Stimulated activated CD8-positive, alpha-beta memory T cell treated with anti-CD3 and anti-CD28 coated beads, Interleukin-15, amount 100 ng/mL, for 48 hours (primary cell): ENCODE results near the gene PCP2.

Source experiments
- DNase-seq, 2 donors: peaks; one replicate each; pipeline ENCODE4 v3.0.0-alpha.2; 2020; ENCODE audit warnings: low read depth in 2 of 2

Gene PCP2

DNA sequence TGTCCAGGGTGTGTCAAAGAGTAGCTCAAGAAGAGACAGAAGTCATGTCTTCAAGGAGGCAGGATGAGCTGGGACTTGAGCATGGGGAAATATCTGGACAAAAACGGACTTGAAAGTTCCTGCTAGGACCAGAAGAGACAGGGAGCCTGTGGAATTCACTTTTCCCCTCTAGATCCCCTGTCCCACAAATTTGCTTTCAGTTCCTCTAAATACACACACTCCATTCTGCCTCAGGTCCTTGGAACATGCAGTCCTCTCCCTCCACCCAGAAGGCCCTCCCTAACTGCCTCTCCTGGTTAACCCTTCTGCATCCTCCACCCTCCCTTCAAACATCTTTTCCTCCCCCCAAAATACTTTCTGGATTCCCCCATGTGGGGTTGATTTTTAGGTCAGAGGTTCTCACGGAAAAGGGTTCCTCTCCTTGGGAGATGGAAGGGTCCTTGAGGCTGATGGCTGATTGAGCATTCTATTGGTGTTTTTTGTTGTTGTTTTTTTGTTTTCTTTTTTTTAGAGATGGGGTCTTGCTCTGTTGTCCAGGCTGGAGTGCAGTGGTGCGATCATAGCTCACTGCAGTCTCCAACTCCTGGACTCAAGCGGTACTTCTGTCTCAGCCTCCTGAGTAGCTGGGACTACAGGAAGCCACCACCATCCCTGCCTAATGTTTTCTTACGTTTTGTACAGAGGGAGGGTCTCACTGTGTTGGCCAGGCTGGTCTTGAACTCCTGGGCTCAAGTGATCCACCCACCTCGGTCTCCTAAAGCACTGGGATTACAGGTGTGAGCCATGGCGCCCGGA, 28.4 kb upstream of the PCP2 start:
- DNase-seq: no peak

DNA sequence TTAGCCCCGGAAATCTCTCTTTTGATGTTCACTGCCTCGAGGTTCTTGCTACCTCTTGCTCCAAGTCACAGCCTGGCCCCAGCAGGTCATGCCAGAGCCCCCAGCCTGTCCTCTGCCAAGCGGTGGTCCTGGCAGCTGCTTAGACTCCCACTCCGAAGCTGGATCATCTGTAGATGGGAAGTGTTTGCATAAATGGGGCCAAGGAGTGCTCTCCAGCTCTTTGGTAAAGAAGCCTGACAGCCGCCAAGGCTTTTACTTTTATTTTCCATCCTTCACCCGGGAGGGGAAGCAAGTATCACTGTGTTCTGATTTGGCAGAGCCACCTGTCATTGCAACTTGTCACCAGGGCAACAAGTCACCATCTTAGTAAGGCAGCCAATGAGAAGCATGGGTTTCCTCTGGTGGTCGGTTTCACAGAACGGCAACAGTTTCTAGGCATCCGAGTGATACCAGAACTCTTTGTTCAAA, 24.7 kb upstream of the PCP2 start:
- DNase-seq: no peak

DNA sequence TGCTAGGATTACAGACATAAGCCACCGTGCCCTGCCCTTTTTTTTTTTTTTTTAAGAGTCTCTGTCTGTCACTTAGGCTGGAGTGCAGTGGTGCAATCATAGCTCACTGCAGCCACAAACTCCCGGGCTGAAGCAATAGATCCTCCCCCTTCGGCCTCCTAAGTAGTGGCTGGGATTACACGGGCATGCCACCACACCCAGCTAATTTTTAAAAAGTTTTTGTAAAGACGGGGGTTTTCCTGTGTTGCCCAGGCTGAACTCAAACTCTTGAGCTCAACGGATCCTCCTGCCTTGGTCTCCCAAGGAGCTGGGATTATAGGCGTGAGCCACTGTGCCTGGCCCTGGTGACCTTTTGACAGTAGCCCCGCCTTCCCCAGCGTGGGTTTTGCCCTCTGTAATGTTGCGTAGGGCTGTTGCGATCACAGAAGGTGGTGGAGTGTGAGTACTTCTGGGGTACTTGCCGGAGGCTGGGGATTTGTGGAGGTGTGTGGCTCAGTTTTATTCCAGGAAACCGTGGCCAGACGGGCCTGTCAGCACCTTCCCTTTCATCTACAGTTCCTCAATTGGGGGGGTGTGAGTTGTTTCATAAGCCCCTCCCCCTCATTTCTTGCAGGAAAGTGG, 23.7 kb upstream of the PCP2 start:
- peak in 1 of 2 donors; percentile 46 for DNase-seq

DNA sequence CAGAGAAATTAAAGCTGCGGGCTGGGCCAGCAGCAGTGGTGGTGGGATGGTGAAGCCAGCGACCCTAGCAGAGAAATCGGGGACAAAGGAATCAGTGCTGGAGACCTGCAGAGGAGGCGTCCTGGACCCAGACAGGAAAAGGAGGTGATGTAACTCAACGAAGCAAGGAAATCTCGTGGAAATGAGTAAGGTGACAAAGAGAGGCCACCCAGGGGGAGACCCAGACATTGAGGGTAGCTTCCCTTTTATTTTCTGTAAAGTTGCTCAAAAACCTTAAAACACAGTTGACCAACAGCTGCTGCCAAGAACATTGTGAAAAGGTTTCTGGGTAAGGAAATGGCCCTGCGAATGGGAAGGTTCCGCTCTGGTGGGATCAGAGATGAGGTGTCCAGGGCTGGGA, 22.1 kb upstream of the PCP2 start:
- no peak for DNase-seq

DNA sequence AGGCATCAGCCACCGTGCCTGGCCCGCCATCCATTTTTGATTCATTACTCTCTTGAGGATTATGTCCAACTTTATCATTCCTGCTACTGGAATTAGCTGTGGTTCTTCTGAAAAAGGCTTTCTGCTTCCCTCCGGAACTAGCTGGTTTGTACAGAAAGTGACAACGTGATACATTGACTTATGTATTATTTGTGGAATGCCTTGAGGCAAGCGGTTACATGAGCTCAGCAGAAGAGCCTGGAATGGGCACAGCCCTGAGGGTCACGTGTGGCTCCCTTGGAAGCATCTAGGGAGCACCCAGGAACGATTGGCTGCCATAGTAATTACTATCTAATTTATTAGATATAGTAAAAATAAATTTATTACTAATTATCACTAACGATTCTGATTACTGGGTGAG, 20.9 kb upstream of the PCP2 start:
- DNase-seq: no peak

DNA sequence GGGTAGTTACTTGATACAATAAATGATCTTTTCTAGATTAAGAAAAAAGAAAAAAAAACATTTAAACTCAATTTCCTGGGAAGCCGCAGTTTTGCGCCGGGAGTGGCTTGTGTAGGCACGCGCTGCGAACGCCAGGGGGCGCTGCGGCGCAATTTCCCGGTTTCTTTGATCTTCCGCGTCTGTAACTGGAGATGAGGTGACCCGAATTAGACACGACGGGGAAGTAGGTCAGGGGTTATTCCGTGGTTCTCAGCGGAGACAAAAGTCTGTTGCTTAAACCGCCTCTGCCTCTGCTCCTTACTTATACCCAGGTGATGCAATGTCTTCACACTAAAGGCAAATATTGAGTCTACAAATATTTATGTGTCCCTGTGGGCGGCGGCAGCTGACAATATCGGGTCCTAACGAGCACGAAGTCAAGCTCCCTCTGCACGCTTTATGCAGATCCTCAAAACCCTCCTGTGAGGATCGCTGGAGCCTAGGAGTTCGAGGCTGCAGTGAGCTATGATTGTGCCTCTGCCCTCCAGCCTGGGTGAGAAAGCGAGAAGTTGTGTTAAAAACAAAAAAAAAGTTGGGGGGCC, 18.6 kb upstream of the PCP2 start:
- peak; percentile 62 for DNase-seq

DNA sequence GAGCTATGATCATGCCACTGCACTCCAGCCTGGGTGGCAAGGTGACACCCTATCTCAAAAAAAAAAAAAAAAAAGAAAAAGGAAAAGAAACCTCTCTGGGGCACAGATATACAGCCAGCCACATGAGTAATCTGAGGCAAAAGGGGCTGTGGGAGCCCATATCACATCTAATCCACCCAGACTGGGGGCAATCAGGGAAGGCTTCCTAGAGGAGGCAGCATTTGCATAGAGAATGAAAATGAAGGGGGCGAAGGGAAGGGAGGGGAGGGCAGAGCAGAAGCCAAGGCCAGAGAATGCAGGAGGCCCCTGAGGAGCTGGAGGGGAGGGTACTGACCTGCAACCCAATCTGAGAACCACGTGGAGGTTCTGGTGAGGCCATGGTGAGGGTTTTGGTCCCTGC, 16.6 kb upstream of the PCP2 start:
- no peak for DNase-seq

DNA sequence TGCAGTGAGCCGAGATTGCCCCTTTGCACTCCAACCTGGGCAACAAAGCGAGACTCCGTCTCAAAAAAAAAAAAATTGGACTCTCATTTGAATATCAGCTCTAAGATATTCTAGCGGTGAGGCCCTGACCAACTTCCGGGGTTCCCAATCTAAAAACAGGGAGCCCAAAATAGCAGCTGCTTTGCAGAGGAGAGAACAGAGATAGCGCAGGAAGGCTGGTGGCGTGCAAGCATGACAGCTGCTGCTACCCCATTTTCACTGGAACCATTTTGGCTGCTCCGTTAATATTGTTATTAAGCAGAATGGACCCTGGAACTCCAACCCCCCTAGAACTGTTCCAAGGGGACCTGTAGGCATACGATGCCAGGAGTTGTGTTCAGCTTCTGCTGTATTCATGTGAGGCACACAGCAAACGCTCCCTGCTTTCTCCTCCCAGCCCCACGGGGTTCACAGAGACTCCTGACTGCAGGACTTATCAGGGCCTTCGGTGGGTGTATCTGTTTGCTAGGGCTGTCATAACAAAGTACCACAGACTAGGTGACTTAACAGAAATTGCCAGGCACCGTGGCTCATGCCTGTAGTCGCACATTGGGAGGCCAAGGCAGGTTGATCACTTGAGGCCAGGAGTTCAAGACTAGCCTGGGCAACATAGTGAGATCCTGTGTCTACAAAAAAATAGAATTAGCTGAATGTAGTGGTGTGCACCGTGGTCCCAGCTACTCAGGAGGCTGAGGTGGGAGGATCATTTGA, 14.9 kb upstream of the PCP2 start:
- DNase-seq: no peak

DNA sequence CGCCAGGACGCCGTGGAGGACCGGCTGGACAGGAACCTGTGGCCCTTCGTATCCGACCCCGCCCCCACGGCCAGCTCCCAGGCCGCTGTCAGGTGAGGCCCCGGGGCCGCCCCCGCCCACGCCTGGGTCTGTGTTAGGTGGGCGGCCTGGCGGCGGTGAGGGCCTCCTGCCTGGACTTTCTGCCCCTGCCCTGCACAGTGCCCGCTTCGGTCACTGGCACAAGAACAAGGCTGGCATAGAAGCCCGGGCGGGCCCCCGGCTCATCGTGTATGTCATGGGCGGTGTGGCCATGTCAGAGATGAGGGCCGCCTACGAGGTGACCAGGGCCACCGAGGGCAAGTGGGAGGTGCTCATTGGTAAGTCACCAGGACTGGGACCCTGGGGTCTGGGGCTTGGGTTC, 13.6 kb upstream of the PCP2 start:
- no peak for DNase-seq

DNA sequence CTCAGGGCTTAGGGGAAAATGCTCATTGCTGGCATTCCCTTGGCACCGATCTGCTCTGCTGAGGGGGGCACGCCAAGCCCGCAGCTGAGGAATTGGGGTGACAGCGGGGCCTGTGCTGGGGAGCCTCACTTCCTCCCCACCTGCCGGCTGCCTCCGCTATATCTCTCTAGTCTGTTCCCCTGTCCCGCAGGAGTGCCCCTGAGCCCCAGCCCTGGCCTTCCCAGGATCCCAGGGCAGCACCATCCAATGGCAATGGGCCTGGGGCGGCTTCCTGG, 12.8 kb upstream of the PCP2 start:
- DNase-seq: no peak

DNA sequence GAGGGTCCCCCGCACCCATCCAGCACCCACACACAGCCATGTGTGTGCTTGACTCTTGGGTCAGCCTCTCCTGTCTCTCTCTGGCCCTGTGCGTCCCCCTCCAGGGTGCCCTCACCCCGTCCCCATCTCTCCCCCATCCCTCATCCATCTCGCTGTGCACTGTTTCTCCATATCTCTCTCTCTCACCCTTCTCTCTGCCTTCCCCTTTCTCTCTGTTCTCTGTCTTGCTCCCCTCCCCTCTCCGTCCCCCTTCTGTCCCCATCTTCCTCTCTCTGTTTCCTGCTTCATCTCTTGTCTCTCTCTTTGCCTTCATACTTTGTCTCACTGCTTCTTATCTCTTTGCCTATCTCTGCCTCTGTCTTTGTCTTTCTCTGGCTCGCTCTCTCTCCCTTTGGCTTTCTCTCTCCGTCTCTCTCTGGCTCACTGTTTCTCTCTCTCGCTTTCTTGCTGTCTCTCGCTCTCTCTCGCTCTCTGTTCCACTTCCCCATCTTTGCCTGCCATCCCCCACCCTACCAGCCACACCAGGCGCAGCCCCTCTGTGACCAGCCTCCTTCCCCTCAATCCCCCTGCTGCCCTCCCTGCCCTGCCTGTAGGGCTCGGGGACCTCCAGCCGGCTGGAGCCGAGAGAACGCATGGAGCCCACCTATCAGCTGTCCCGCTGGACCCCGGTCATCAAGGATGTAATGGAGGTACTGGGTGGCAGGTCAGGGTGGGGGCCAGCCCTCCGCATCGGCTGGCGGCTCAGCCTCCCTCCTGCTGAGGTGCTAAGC, 12.3 kb upstream of the PCP2 start:
- DNase-seq: no peak

DNA sequence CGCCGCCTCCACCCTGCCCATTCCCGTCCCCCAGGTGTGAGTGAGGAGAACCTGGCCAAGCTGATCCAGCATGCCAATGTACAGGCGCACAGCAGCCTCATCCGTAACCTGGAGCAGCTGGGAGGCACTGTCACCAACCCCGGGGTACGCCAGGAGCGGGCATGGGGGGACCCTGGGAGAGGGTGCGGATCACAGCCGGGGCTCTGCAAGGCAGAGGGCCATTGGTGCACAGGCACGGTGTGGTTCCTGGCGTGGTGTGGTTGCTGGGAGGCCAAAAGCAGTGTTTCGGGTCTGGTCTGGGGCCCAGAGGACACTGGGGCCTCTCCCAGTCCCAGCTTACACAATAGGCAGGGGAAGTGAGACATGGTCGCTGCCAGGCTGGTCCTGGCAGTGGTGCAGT, 11.6 kb upstream of the PCP2 start:
- DNase-seq: no peak

DNA sequence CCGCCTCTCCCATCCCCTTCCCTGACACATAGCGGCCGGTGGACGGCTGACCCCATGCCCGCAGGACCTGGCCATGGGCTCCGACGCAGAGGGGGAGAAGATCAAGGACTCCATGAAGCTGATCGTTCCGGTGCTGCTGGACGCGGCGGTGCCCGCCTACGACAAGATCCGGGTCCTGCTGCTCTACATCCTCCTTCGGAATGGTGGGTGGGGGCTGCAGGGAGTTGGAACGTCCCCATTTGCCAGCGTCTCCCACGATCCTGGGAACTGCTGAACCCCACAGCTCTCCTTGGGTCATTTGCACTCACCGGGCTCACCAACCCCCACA, 11.0 kb upstream of the PCP2 start:
- DNase-seq: no peak

DNA sequence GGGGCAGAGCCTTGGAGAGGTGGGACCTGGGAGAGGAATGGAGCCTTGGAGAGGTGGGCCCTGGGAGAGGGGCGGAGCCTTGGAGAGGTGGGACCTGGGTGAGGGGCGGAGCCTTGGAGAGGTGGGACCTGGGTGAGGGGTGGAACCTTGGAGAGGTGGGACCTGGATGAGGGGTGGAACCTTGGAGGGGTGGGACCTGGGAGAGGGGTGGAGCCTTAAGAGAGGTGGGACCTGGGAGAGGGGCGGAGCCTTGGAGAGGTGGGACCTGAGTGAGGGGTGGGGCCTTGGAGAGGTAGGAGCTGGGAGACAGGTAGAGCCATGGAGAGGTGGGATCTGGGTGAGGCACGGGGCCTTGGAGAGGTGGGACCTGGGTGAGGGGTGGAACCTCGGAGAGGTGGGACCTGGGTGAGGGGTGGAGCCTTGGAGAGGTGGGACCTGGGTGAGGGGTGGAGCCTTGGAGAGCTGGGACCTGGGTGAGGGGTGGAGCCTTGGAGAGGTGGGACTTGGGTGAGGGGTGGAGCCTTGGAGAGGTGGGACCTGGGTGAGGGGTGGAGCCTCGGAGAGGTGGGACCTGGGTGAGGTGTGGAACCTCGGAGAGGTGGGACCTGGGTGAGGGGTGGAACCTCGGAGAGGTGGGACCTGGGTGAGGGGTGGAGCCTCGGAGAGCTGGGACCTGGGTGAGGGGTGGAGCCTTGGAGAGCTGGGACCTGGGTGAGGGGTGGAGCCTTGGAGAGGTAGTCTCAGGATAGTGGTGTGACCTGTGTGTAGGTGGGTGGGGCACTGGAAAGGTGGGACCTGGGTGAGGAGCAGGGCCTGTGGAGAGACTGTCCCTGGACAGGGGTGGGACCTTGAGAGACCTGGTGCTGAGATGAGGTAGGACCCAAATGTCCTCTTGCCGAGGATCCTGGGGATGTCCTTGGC, 10.4 kb upstream of the PCP2 start:
- DNase-seq: peak in 1 of 2 donors; percentile 22

DNA sequence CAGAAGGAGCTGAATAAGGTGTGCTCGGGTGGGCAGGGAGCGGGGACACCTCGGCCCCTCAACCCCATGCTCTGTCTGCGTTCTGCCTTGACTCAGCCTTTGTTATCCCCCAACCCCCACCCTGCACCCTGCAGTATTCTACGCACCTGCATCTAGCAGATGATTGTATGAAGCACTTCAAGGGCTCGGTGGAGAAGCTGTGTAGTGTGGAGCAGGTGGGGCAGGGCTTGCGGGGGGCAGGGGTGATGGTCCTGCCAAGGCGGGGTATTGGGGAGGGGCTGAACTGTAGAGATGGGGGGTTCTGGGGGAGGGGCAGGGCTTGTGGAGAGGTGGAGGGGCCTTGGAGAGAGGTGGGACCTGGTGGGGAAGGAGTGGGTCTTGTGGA, 9.5 kb upstream of the PCP2 start:
- DNase-seq: no peak

DNA sequence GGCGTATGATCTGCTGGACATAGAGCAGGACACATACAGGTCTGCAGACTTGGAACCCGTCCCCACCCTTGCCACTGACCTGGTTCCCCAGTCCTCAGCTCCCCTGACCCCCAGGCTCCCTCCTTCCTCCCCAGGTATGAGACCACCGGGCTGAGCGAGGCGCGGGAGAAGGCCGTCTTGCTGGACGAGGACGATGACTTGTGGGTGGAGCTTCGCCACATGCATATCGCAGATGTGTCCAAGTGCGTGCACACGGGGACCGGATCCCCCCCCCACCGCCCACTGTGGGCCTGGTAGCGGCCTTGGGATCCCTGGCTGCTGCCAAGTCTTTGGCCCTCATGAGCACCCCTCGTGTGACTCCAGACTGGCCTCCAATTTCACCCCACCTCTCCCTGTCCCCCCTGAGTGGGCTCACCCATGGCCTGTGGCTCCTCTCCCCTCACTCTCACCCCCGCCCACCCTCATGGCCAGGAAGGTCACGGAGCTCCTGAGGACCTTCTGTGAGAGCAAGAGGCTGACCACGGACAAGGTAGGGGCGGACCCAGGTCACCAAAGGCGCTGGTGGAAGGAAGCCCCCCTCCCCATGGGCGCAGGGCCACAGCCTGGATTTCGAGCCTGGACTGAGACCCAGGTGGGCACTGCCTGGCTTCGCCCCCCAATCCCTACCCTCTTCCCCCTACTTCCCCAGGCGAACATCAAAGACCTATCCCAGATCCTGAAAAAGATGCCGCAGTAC, 8.9 kb upstream of the PCP2 start:
- DNase-seq: no peak

DNA sequence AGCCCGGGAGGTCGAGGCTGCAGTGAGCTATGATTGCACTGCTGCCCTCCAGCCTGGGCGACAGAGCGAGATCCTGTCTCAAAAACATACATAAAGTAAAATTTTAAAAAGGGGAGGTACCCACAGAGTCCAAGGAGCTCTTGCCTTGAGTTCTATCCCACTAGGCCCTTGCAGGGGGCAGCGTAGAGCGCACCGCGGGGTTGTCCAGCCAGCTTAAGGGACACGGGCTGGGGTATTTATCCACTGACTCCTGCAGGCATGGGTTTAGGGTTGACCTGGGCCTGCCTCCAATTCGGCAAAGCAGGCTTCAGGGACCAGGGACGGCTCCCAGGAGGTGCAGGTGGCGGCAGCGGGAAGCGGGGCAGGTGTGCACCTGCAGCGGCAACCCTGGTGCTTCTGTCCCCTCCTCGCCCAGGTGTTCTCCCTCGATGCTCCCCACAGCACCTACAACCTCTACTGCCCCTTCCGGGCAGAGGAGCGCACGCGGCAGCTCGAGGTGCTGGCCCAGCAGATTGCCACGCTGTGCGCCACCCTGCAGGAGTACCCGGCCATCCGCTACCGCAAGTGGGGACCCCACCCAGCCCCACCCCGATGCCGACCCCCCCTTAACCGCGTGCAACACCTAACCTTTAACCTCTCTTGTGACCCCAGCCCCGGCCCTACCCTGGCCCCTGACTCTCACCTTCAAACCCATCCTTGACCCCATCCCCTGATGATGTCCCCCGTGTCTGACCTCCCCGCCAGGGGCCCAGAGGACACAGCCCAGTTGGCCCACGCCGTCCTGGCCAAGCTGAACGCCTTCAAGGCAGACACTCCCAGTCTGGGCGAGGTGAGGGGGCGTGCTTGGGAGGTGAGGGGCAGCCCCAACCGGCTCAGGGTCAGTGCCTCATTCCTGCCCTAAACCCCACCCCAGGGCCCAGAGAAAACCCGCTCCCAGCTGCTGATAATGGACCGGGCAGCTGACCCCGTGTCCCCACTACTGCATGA, 8.1 kb upstream of the PCP2 start:
- no peak for DNase-seq

DNA sequence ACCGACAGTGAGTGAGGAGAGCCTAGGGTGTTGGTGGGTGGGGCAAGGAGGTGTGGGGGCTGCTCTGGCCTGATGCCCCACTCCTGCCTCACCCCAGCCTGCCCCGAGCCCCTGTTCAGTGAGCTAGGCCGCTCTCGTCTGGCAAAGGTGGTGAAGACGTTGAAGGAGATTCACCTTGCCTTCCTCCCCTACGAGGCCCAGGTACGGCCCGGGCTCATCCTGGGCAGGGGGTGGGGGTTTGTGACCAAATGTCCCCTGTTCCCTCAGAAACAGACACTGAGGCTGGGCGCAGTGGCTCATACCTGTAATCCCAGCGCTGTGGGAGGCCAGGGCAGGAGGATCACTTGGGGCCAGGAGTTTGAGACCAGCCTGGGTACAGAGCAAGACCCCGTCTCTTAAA, 7.3 kb upstream of the PCP2 start:
- DNase-seq: no peak

DNA sequence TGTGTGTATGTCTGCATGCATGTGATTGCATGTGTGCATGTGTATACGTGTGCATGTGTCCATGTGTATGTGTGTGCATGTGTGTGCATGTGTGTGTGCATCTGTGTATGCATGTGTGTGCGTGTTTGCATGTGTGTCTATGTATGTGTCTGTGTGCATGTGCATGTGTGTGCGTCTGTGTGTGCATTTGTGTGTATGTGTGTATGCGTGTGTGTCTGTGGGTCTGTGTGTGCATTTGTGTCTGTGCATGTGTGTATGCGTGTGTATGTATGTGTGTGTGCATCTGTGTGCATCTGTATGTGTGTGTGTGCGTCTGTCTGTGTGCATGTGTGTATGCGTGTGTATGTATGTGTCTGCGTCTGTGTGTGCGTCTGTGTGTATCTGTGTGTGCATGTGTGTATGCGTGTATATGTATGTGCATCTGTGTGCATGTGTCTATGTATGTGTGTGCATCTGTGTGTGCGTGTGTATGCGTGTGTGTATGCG, 6.4 kb upstream of the PCP2 start:
- no peak for DNase-seq
